Measurements from ENCODE around the gene MTARC2. TPM values are rescaled to one million over a fixed set of nuclear protein-coding genes. Genes with fewer than 3 reads are reported as not detected.

MTARC2 gene
- total RNA-seq, 1 experiment from 2014 or later, result 15.2 TPM

DNA sequence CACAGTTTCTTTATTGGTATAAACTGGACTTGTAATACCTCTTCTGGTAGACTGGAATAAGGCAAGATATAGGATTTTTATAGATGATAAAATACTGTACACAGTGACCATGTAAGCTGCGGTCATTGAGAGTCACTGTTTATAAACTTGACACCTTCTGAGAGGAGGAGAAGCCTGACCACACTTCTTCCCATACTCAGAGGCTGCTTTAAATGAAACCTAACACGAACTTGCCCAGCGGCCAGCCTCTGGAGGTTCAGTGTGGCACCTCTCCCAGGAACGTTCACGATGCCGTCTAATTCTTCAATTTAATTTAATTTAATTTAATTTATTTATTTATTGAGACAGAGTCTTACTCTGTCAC is 61.0 kb downstream of the MTARC2 start:
- ChIA-PET POLR2A (no interaction called here), CTCF (interaction anchor here (1.4 to 2.4 kb wide), 5 partner anchors 10 to 124 kb away, joined by 3 to 18 read pairs (median 6); partner anchors contain the start of gene MTARC1)
- ATAC-seq (no peak), DNase-seq (ENCODE audit: low spot score) (no peak)
- no peak overlapping the region; the same call in 1 of the 2 replicates for H3K27ac Mint-ChIP-seq
- no peaks in the 10 kb centered on the region for H3K9me3 Mint-ChIP-seq
- no peak overlapping the region for H3K4me3 Mint-ChIP-seq
- no peaks in the 10 kb centered on the region for H3K27me3 Mint-ChIP-seq (ENCODE audit: low read depth)
- H3K4me1 Mint-ChIP-seq, result peaks cover 20% of the 10 kb centered on the region
- H3K36me3 Mint-ChIP-seq, result peaks cover 32% of the 10 kb centered on the region
- TF ChIP-seq, protein P1, sequence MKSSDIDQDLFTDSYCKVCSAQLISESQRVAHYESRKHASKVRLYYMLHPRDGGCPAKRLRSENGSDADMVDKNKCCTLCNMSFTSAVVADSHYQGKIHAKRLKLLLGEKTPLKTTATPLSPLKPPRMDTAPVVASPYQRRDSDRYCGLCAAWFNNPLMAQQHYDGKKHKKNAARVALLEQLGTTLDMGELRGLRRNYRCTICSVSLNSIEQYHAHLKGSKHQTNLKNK (CRISPR knock-in tag; IDR thresholded peaks at IDR 0.05), result no peak
- TF ChIP-seq SP1 (CRISPR knock-in tag; conservative IDR thresholded peaks at IDR 0.05), result no peak
- TF ChIP-seq NR3C1 (CRISPR knock-in tag; conservative IDR thresholded peaks at IDR 0.05; ENCODE audit: low read depth), result no peak
- no peak for TF ChIP-seq CREB1 (CRISPR knock-in tag; IDR thresholded peaks at IDR 0.05)
- no peak for TF ChIP-seq E2F1 (CRISPR knock-in tag; IDR thresholded peaks at IDR 0.05)
- no peak for TF ChIP-seq ELF4 (CRISPR knock-in tag; IDR thresholded peaks at IDR 0.05; ENCODE audit: low read depth)
- TF ChIP-seq ZNF219 (CRISPR knock-in tag; IDR thresholded peaks at IDR 0.05; ENCODE audit: borderline replicate concordance), result no peak
- TF ChIP-seq JAZF1 (CRISPR knock-in tag; IDR thresholded peaks at IDR 0.05), result no peak
- no peak for TF ChIP-seq FOXJ3 (CRISPR knock-in tag; IDR thresholded peaks at IDR 0.05; ENCODE audit: borderline replicate concordance)
- TF ChIP-seq, protein P2, sequence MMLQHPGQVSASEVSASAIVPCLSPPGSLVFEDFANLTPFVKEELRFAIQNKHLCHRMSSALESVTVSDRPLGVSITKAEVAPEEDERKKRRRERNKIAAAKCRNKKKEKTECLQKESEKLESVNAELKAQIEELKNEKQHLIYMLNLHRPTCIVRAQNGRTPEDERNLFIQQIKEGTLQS (CRISPR knock-in tag; conservative IDR thresholded peaks at IDR 0.05), result no peak
- TF ChIP-seq ZNF396 (CRISPR knock-in tag; IDR thresholded peaks at IDR 0.05; ENCODE audit: borderline replicate concordance), result no peak
- TF ChIP-seq RELA (CRISPR knock-in tag; IDR thresholded peaks at IDR 0.05; ENCODE audit: borderline replicate concordance), result no peak
- TF ChIP-seq, protein P3, sequence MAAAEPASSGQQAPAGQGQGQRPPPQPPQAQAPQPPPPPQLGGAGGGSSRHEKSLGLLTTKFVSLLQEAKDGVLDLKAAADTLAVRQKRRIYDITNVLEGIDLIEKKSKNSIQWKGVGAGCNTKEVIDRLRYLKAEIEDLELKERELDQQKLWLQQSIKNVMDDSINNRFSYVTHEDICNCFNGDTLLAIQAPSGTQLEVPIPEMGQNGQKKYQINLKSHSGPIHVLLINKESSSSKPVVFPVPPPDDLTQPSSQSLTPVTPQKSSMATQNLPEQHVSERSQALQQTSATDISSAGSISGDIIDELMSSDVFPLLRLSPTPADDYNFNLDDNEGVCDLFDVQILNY (CRISPR knock-in tag; IDR thresholded peaks at IDR 0.05), result no peak
- TF ChIP-seq ZSCAN18 (CRISPR knock-in tag; IDR thresholded peaks at IDR 0.05), result no peak
- TF ChIP-seq, protein P4, sequence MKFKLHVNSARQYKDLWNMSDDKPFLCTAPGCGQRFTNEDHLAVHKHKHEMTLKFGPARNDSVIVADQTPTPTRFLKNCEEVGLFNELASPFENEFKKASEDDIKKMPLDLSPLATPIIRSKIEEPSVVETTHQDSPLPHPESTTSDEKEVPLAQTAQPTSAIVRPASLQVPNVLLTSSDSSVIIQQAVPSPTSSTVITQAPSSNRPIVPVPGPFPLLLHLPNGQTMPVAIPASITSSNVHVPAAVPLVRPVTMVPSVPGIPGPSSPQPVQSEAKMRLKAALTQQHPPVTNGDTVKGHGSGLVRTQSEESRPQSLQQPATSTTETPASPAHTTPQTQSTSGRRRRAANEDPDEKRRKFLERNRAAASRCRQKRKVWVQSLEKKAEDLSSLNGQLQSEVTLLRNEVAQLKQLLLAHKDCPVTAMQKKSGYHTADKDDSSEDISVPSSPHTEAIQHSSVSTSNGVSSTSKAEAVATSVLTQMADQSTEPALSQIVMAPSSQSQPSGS (CRISPR knock-in tag; IDR thresholded peaks at IDR 0.05; ENCODE audit: borderline replicate concordance, low read depth), result no peak
- TF ChIP-seq ZBTB21 (CRISPR knock-in tag; IDR thresholded peaks at IDR 0.05; ENCODE audit: borderline replicate concordance), result no peak
- TF ChIP-seq, protein P5, sequence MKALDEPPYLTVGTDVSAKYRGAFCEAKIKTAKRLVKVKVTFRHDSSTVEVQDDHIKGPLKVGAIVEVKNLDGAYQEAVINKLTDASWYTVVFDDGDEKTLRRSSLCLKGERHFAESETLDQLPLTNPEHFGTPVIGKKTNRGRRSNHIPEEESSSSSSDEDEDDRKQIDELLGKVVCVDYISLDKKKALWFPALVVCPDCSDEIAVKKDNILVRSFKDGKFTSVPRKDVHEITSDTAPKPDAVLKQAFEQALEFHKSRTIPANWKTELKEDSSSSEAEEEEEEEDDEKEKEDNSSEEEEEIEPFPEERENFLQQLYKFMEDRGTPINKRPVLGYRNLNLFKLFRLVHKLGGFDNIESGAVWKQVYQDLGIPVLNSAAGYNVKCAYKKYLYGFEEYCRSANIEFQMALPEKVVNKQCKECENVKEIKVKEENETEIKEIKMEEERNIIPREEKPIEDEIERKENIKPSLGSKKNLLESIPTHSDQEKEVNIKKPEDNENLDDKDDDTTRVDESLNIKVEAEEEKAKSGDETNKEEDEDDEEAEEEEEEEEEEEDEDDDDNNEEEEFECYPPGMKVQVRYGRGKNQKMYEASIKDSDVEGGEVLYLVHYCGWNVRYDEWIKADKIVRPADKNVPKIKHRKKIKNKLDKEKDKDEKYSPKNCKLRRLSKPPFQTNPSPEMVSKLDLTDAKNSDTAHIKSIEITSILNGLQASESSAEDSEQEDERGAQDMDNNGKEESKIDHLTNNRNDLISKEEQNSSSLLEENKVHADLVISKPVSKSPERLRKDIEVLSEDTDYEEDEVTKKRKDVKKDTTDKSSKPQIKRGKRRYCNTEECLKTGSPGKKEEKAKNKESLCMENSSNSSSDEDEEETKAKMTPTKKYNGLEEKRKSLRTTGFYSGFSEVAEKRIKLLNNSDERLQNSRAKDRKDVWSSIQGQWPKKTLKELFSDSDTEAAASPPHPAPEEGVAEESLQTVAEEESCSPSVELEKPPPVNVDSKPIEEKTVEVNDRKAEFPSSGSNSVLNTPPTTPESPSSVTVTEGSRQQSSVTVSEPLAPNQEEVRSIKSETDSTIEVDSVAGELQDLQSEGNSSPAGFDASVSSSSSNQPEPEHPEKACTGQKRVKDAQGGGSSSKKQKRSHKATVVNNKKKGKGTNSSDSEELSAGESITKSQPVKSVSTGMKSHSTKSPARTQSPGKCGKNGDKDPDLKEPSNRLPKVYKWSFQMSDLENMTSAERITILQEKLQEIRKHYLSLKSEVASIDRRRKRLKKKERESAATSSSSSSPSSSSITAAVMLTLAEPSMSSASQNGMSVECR (CRISPR knock-in tag; IDR thresholded peaks at IDR 0.05; ENCODE audit: borderline replicate concordance), result no peak
- TF ChIP-seq USF2 (CRISPR knock-in tag; IDR thresholded peaks at IDR 0.05), result no peak
- no peak for TF ChIP-seq GABPB1 (CRISPR knock-in tag; IDR thresholded peaks at IDR 0.05)
